ENCODE measurements around the gene EGR1.
A peak's percentile ranks its signal among the peaks of the same experiment; 100 is the strongest.

EGR1 gene

GRCh38 chr5:138476918-138477317 is 11.6 kb downstream of the EGR1 start:
- no peaks in the 10 kb centered on the region for H3K9me3 ChIP-seq (ENCODE audit: control insufficient read depth in 1 of 2, low read length in 2 of 2)
- no peaks in the 10 kb centered on the region for H3K4me1 ChIP-seq (ENCODE audit: control insufficient read depth in 1 of 2, insufficient read depth in 2 of 2, low read length in 2 of 2)
- no peaks in the 10 kb centered on the region for H3K36me3 ChIP-seq (ENCODE audit: control insufficient read depth in 1 of 2, insufficient read depth in 2 of 2, low read length in 2 of 2)
- no peaks in the 10 kb centered on the region for H3K27me3 ChIP-seq (ENCODE audit: low read depth, low read length)
- no peak overlapping the region for H3K4me3 ChIP-seq (ENCODE audit: low read depth in 1 of 2, low read length in 2 of 2)
- H3K27ac ChIP-seq (ENCODE audit: low read length) = no peak overlapping the region

- Histone ChIP-seq H3K27ac (ENCODE audit: low read length) (no peak overlapping the region), H3K27me3 (ENCODE audit: low read depth, low read length) (no peaks in the 10 kb centered on the region), H3K4me3 (ENCODE audit: low read depth in 1 of 2, low read length in 2 of 2) (no peak overlapping the region), H3K9me3 (ENCODE audit: control insufficient read depth in 1 of 2, low read length in 2 of 2) (no peaks in the 10 kb centered on the region), H3K36me3 (ENCODE audit: control insufficient read depth in 1 of 2, insufficient read depth in 2 of 2, low read length in 2 of 2) (no peaks in the 10 kb centered on the region), H3K4me1 (ENCODE audit: control insufficient read depth in 1 of 2, insufficient read depth in 2 of 2, low read length in 2 of 2) (no peaks in the 10 kb centered on the region)
Measured at GRCh38 chr5:138482638-138483037, 17.4 kb downstream of the EGR1 start.

GRCh38 chr5:138488481-138488945 is 23.2 kb downstream of the EGR1 start:
- Histone ChIP-seq H3K9me3 (ENCODE audit: control insufficient read depth in 1 of 2, low read length in 2 of 2) (no peaks in the 10 kb centered on the region), H3K27ac (ENCODE audit: low read length) (no peak overlapping the region), H3K4me1 (ENCODE audit: control insufficient read depth in 1 of 2, insufficient read depth in 2 of 2, low read length in 2 of 2) (peaks cover 9 to 11% of the 10 kb centered on the region in 2 donors), H3K4me3 (ENCODE audit: low read depth in 1 of 2, low read length in 2 of 2) (no peak overlapping the region), H3K27me3 (ENCODE audit: low read depth, low read length) (peaks cover 17% of the 10 kb centered on the region), H3K36me3 (ENCODE audit: control insufficient read depth in 1 of 2, insufficient read depth in 2 of 2, low read length in 2 of 2) (no peaks in the 10 kb centered on the region)

- no peak overlapping the region for H3K27ac ChIP-seq (ENCODE audit: low read length)
Measured at GRCh38 chr5:138489683-138490061, 24.4 kb downstream of the EGR1 start.

GRCh38 chr5:138490648-138491283 is 25.5 kb downstream of the EGR1 start:
- Histone ChIP-seq H3K9me3 (ENCODE audit: control insufficient read depth in 1 of 2, low read length in 2 of 2) (no peaks in the 10 kb centered on the region), H3K4me3 (ENCODE audit: low read depth in 1 of 2, low read length in 2 of 2) (peak overlapping the region in 1 of 2 donors; percentile 70), H3K27ac (ENCODE audit: low read length) (no peak overlapping the region), H3K36me3 (ENCODE audit: control insufficient read depth in 1 of 2, insufficient read depth in 2 of 2, low read length in 2 of 2) (no peaks in the 10 kb centered on the region), H3K4me1 (ENCODE audit: control insufficient read depth in 1 of 2, insufficient read depth in 2 of 2, low read length in 2 of 2) (peaks cover 9 to 11% of the 10 kb centered on the region in 2 donors), H3K27me3 (ENCODE audit: low read depth, low read length) (peaks cover 17% of the 10 kb centered on the region)

More at GRCh38 chr5:138489683-138490061, 24.4 kb downstream of the EGR1 start:
- H3K4me1 ChIP-seq (ENCODE audit: control insufficient read depth in 1 of 2, insufficient read depth in 2 of 2, low read length in 2 of 2) = peaks cover 9 to 11% of the 10 kb centered on the region in 2 donors
- no peaks in the 10 kb centered on the region for H3K36me3 ChIP-seq (ENCODE audit: control insufficient read depth in 1 of 2, insufficient read depth in 2 of 2, low read length in 2 of 2)
- no peaks in the 10 kb centered on the region for H3K9me3 ChIP-seq (ENCODE audit: control insufficient read depth in 1 of 2, low read length in 2 of 2)
- H3K27me3 ChIP-seq (ENCODE audit: low read depth, low read length) = peaks cover 17% of the 10 kb centered on the region
- H3K4me3 ChIP-seq (ENCODE audit: low read depth in 1 of 2, low read length in 2 of 2) = no peak overlapping the region

GRCh38 chr5:138491284-138491648 is 26.0 kb downstream of the EGR1 start:
- H3K36me3 ChIP-seq (ENCODE audit: control insufficient read depth in 1 of 2, insufficient read depth in 2 of 2, low read length in 2 of 2) = no peaks in the 10 kb centered on the region
- no peak overlapping the region for H3K27ac ChIP-seq (ENCODE audit: low read length)
- H3K27me3 ChIP-seq (ENCODE audit: low read depth, low read length) = peaks cover 17% of the 10 kb centered on the region
- H3K4me3 ChIP-seq (ENCODE audit: low read depth in 1 of 2, low read length in 2 of 2) = peak overlapping the region; percentile 53 to 70
- no peaks in the 10 kb centered on the region for H3K9me3 ChIP-seq (ENCODE audit: control insufficient read depth in 1 of 2, low read length in 2 of 2)
- H3K4me1 ChIP-seq (ENCODE audit: control insufficient read depth in 1 of 2, insufficient read depth in 2 of 2, low read length in 2 of 2) = peaks cover 9 to 11% of the 10 kb centered on the region in 2 donors

GRCh38 chr5:138491669-138492559 is 26.6 kb downstream of the EGR1 start:
- Histone ChIP-seq H3K36me3 (ENCODE audit: control insufficient read depth in 1 of 2, insufficient read depth in 2 of 2, low read length in 2 of 2) (no peaks in the 10 kb centered on the region), H3K27me3 (ENCODE audit: low read depth, low read length) (peaks cover 17% of the 10 kb centered on the region), H3K4me3 (ENCODE audit: low read depth in 1 of 2, low read length in 2 of 2) (peak overlapping the region; percentile 70 to 71), H3K27ac (ENCODE audit: low read length) (peak overlapping the region; percentile 39), H3K9me3 (ENCODE audit: control insufficient read depth in 1 of 2, low read length in 2 of 2) (no peaks in the 10 kb centered on the region), H3K4me1 (ENCODE audit: control insufficient read depth in 1 of 2, insufficient read depth in 2 of 2, low read length in 2 of 2) (peaks cover 9 to 11% of the 10 kb centered on the region in 2 donors)

GRCh38 chr5:138492560-138493045 is 27.3 kb downstream of the EGR1 start:
- Histone ChIP-seq H3K4me3 (ENCODE audit: low read depth in 1 of 2, low read length in 2 of 2) (peak overlapping the region; percentile 70 to 71), H3K27me3 (ENCODE audit: low read depth, low read length) (peaks cover 17% of the 10 kb centered on the region), H3K36me3 (ENCODE audit: control insufficient read depth in 1 of 2, insufficient read depth in 2 of 2, low read length in 2 of 2) (no peaks in the 10 kb centered on the region), H3K9me3 (ENCODE audit: control insufficient read depth in 1 of 2, low read length in 2 of 2) (no peaks in the 10 kb centered on the region), H3K4me1 (ENCODE audit: control insufficient read depth in 1 of 2, insufficient read depth in 2 of 2, low read length in 2 of 2) (peaks cover 9 to 11% of the 10 kb centered on the region in 2 donors), H3K27ac (ENCODE audit: low read length) (peak overlapping the region; percentile 39)

GRCh38 chr5:138495351-138495750 is 30.1 kb downstream of the EGR1 start:
- Histone ChIP-seq H3K9me3 (ENCODE audit: control insufficient read depth in 1 of 2, low read length in 2 of 2) (no peaks in the 10 kb centered on the region), H3K36me3 (ENCODE audit: control insufficient read depth in 1 of 2, insufficient read depth in 2 of 2, low read length in 2 of 2) (no peaks in the 10 kb centered on the region), H3K27me3 (ENCODE audit: low read depth, low read length) (peaks cover 11% of the 10 kb centered on the region), H3K27ac (ENCODE audit: low read length) (no peak overlapping the region), H3K4me1 (ENCODE audit: control insufficient read depth in 1 of 2, insufficient read depth in 2 of 2, low read length in 2 of 2) (peaks cover 9 to 11% of the 10 kb centered on the region in 2 donors), H3K4me3 (ENCODE audit: low read depth in 1 of 2, low read length in 2 of 2) (no peak overlapping the region)

- H3K36me3 ChIP-seq (ENCODE audit: control insufficient read depth in 1 of 2, insufficient read depth in 2 of 2, low read length in 2 of 2) = no peaks in the 10 kb centered on the region
- H3K27me3 ChIP-seq (ENCODE audit: low read depth, low read length) = no peaks in the 10 kb centered on the region
- no peak overlapping the region for H3K4me3 ChIP-seq (ENCODE audit: low read depth in 1 of 2, low read length in 2 of 2)
- no peaks in the 10 kb centered on the region for H3K9me3 ChIP-seq (ENCODE audit: control insufficient read depth in 1 of 2, low read length in 2 of 2)
- peaks cover 2 to 4% of the 10 kb centered on the region in 2 donors for H3K4me1 ChIP-seq (ENCODE audit: control insufficient read depth in 1 of 2, insufficient read depth in 2 of 2, low read length in 2 of 2)
- no peak overlapping the region for H3K27ac ChIP-seq (ENCODE audit: low read length)
Measured at GRCh38 chr5:138498376-138498775, 33.1 kb downstream of the EGR1 start.

GRCh38 chr5:138502121-138502520 is 36.8 kb downstream of the EGR1 start:
- Histone ChIP-seq H3K4me1 (ENCODE audit: control insufficient read depth in 1 of 2, insufficient read depth in 2 of 2, low read length in 2 of 2) (peaks cover 8 to 18% of the 10 kb centered on the region in 2 donors), H3K27ac (ENCODE audit: low read length) (no peak overlapping the region), H3K4me3 (ENCODE audit: low read depth in 1 of 2, low read length in 2 of 2) (no peak overlapping the region), H3K9me3 (ENCODE audit: control insufficient read depth in 1 of 2, low read length in 2 of 2) (no peaks in the 10 kb centered on the region), H3K27me3 (ENCODE audit: low read depth, low read length) (no peaks in the 10 kb centered on the region), H3K36me3 (ENCODE audit: control insufficient read depth in 1 of 2, insufficient read depth in 2 of 2, low read length in 2 of 2) (peaks cover 3 to 8% of the 10 kb centered on the region in 2 donors)
